GM21717 (cell line): ENCODE measurements around the gene DIS3L2.

Experiments
- ATAC-seq: cut with Tn5 transposase; IDR thresholded peaks from one replicate; pipeline ENCODE4 v1.9.1; 2021; ENCODE audit warnings: mild to moderate bottlenecking, moderate library complexity; ENCODE audit not compliant: unreplicated experiment

The DIS3L2 gene

DNA sequence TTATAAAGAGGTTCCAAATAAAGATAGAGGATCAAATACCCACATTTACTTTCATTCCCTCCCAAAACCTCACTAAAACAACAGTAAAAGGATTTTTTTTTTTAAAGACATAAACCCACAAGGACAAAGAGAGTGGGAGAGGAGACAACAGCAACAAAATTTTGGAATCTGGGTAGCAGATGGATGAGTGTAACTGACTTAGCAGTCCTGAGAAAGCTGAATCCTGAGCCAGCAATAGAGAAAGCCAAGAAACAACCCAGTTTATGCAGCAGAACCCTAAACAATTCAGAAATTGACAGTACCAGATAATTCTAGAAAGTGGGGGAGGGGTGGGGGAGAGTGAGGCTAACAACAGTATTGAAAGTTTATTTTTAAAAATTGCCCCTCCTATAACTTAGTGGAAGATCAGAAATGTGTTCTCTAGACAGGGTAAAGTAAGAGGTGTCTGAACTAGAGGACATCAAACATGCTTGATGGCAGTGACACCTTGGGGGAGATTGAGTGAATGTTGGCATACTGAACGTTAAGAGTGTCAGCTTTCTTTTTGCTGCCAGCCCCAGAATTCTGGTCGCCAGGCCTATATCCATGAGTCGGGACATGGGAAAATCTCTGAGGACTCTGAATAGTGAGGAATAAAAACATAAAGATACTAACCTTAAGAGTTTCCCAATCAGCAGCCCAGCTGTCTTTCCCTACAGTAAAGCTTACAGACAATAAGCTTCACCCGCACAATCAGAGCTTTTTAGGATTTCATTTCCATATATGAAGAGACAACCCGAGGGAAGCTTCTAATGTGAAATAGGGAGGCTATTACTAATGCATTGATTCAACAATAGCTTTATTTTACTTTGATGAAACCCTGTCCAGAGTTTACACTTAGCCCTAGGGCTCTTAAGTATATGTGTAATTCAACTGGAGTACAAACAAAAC, 289.0 kb downstream of the DIS3L2 start:
- ATAC-seq: no peak

DNA sequence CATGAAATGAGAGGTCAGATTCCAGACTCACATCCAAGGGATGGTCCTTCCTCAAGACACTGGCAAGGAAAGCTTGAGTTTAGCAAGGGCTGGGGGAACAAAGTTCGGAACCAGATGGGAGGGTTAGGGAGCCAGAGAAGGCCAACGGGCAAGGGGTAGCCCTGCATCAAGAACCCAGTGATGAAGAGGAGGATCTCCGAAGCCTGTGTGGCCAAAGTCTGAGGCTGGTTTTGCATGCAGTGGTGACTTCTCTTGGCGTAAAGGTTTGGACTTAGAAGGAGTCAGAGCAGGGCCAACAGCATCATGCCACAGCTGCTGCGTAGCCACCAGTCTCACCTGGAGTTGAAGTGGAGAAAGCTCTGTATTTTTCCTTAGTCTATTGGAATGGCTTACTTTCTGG, 293.5 kb downstream of the DIS3L2 start:
- no peak for ATAC-seq

DNA sequence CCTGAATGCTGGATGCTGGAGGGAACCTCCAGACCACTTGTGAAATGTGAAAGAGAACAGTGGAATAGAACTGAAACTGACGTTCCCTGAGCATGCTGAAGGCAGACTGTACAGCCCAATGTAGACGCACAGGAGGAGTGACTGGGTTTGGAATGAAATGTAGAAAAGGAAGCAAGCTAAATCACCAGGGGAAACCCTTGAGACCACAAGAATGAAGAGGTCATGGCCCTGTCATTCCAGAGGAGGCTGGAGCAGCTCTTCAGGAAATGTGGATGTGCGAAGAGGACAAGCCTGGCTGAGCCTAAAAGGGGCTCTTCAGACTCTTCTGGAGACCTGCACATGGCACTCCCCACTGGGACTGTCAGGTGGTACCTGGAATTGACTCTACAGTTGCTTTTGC, 298.6 kb downstream of the DIS3L2 start:
- ATAC-seq: no peak

DNA sequence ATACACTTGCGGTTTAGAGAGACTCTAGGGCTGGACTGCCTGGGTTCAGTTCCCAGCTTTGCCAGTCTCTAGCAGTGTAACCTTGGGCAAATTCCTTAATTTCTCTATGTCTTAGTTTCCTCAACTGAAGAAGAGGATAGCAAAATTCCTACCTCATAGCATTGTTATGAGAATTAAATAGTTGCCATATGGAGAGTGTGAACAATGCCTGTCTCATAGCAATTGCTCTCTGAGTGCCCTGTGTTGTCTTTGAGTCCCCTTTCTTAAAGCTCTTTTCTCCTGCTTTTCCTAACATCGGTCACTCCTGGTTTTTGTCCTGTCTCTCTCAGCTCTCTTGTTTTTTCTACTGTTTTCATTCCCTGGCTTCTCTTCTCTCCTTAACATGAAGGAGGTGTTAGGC, 300.3 kb downstream of the DIS3L2 start:
- ATAC-seq: no peak

DNA sequence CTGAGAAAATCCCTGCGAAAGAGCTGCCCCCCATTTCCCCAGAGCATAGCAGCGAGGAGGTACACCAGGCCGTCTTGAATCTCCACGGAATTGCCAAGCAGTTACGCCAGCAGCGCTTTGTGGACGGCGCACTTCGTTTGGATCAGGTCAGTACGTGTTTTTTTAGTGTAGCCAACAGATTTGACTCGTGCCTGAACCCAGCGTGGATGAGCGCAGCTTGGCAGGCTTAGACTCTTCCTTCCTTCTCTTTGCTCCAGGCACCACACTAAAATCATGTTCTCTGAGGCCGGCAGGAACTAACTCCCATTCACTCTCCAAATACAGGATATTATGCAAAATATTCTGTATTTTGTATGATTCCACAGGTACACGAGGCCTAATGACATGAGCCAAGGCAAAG, 301.8 kb downstream of the DIS3L2 start:
- ATAC-seq: no peak

DNA sequence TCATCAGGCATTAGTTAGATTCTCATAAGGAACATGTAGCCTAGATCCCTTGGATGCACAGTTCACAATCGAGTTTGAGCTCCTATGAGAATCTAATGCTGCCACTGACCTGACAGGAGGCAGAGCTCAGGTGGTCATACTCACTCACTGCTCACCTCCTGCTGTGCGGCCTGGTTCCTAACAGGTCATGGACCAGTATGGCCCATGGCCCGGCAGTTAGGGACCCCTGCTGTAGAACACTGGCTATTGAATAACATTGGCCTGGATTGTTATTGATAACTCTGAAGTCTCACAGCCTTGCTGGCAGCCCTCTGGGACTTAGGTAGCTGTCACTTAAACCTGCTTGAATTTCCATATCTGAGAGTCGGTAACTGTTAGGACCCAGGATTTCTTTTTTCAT, 302.6 kb downstream of the DIS3L2 start:
- no peak for ATAC-seq

- no peak for ATAC-seq
Observed at GRCh38 chr2:232265329-232265728, 303.8 kb downstream of the DIS3L2 start.

GRCh38 chr2:232268636-232269165, 307.2 kb downstream of the DIS3L2 start:
- ATAC-seq: no peak

DNA sequence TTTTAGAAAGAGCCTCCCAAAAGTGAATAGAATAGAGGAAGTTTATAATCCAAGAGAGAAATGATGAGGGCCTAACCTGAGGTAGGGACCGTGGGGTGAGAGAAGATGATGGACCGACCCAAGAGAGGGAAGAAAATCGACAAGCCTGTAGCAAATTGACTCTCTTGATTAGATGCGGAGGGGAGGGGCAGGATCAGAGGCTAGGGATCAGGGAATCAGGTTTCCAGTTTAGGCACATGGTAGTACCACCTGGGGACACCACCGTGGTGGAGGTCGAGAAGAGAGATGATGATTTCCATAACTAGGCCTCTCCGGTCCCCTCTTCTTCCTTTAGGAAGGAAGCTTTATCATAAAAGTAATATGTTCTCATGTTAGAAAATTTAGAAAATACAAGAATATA, 308.4 kb downstream of the DIS3L2 start:
- no peak for ATAC-seq

- no peak for ATAC-seq
Observed at GRCh38 chr2:232273903-232274643, 312.6 kb downstream of the DIS3L2 start.

- no peak for ATAC-seq
Observed at GRCh38 chr2:232275670-232276069, 314.2 kb downstream of the DIS3L2 start.

DNA sequence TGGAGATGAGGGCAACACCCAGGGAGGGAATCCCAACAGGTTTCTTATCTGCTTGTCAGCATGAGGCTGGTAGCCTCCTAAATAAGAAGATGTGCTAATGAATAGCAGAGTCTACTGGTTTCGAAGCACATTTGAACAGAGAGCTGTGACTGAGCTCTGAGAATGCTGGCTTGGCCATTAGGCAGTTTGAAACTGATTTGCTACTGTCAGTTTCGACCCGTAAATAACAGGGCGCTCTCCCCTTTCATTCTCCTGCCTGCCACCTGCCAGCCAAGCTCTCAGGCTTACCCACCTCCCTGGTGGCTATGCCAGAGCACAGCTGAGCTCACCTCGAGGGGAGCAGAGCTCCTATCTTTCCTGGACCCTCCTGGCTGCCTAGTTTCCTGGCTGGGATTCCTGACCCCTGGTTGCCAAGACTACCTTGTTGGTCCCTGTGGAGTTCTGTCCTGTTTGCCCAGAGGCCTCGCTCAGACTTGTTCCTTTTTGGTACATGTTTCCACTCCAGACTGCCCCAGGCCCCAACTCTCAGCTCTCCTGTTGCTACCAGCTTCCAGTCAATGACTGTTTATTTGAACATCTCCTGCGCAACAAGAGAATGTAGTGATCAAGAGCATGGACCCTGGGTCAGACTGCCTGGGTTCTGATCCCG, 314.7 kb downstream of the DIS3L2 start:
- no peak for ATAC-seq

GRCh38 chr2:232276733-232277313, 315.3 kb downstream of the DIS3L2 start:
- no peak for ATAC-seq

GRCh38 chr2:232278534-232278933, 317.0 kb downstream of the DIS3L2 start:
- ATAC-seq: no peak

DNA sequence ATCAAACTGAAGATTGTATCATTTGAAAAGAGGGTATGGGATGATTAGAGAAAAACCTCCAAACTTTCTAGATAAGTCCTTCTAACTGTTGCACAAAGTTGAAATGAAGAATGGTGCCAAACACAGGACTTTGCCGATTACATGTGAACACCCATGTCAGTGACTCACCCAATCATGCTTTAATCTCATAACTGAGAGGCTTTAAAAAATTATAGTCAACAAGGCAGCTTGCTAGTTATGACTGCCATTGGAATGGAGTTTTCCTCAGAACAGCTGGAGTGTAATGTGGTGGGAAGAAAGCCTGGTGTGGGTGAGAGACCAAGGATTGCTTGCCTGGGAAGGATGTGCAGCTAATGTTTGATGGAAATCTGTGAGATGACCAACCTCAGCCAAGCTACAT, 318.8 kb downstream of the DIS3L2 start:
- no peak for ATAC-seq

- ATAC-seq: no peak
Observed at GRCh38 chr2:232281858-232282507, 320.5 kb downstream of the DIS3L2 start.

DNA sequence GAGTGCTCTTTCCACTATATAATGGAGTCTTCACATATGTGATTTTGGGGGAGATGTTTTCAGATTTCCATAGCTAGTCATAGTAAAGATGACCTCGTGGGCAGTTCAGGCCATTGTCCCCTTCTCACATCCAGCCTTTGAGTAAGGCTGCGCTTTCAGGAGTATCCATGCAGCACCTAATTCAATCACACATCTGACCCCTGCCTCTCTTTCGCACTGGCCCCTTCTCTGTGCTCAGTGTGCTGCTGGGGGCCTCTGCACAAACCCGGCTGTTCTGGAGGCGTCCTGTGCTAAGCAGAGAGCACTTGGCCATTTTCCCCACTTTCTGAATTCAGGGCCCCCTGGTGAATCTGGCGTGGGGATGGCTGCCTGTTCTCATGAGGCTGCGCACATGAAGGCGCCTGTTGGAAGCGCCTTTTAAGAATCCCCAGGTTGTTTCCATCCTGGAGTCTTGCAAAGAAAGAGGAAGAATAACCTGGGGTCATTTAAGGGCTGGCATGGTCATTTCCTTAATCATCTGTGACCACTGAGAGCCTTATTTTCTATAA, 321.1 kb downstream of the DIS3L2 start:
- ATAC-seq: no peak

DNA sequence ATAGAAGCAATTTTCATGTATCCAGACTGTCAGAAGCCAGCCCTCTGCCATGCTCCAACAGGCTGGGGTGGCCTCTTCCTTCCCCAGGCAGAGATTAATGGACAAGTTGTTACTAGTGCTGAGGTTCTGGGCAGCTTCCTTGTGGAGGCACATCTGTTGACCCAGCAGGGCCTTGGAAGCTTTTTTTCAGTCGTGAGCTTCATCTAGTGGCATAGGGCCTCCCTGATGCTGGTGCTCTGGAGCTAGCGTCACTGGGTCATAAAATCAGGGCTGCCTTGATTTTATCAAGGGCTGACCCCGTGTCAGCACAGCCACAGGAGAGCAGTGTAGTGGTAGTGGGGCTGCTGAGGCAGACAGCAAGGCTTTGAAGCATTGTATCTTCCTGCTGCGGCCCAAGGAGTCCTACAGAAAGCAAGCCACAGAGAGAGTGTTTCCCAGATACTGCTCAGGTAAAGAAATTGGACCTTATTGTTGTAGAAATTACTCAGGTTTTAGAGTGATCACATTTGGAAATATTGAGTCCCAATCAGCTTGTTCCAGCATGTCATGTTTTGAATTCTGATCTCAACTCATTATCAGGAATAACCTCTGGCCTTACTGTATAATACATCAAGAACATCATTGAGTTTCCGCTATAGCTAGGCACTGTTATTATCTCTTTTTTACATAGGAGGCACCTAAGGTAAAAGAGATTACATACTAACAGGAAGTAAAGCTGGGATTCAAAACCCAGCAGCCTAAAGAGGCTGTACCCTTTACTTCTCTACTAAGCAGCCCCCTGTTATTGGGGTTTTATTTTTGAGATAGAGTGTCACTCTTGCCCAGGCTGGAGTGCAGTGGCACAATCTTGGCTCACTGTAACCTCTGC, 324.7 kb downstream of the DIS3L2 start:
- no peak for ATAC-seq

DNA sequence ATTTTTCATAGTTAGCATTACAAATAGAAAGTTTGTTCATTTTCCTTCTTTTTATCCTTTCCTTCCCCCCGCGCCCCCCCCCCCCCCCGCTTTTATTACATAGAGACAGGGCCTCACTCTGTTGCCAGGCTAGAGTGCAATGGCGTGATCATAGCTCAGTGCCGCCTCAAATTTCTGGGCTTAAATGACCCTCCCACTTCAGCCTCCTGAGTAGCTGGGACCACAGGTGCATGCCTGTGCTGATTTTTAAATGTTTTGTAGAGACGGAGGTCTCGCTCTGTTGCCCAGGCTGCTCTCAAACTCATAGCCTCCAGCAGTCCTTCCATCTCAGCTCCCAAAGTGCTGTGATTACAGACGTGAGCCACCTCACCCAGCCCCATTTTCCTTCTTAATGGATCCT, 325.8 kb downstream of the DIS3L2 start:
- no peak for ATAC-seq
